Skin of body (tissue), 2 donors: Measurements from ENCODE around the gene GET4. TPM values are rescaled to one million over a fixed set of nuclear protein-coding genes. Genes with fewer than 3 reads are reported as not detected.

Experiments
- DNase-seq: peaks from one replicate; lab custom pipeline; 2025; lab: John Stamatoyannopoulos, UW
- total RNA-seq: library from RNA; depleted of rRNA; stranded (reverse); fragments of >200 nt; gene quantifications from one replicate; pipeline ENCODE4 v1.2.3, GENCODE V29; 2014

The GET4 gene
- total RNA-seq, 1 donor from 2014 or later: 23.7 TPM

DNA sequence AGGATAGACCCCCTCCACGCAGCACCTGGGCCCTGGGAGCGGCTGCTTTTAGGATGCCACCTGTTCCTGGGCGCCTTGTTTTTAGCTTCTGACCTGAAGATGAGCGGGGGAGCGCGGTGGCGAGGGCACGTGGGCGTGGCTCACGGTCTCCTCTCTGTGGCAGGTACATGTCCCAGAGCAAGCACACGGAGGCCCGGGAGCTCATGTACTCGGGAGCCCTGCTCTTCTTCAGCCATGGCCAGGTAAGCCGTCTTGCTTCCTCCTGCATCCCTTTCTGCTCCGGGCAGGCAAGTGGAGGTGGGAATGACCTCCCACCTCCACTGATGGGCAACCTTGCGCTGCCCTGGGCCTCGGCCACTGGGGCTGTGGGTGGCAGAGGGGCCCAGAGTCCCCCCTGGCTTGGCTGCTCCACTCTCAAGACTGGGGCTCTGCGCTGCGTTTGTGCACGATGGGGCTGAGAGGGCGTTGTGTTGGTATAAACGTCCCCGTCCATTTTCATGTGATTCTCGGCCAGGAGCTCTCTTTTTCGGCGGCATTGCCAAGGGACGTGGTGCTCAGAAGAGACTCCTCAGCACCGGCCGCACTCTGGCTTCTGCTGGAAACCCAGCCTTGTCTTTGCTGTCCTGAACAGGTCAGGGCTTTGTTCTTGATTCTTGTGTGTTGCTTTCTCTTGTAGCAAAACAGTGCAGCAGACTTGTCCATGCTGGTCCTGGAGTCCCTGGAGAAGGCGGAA is 9.7 kb downstream of the GET4 start:
- DNase-seq: no peak

DNA sequence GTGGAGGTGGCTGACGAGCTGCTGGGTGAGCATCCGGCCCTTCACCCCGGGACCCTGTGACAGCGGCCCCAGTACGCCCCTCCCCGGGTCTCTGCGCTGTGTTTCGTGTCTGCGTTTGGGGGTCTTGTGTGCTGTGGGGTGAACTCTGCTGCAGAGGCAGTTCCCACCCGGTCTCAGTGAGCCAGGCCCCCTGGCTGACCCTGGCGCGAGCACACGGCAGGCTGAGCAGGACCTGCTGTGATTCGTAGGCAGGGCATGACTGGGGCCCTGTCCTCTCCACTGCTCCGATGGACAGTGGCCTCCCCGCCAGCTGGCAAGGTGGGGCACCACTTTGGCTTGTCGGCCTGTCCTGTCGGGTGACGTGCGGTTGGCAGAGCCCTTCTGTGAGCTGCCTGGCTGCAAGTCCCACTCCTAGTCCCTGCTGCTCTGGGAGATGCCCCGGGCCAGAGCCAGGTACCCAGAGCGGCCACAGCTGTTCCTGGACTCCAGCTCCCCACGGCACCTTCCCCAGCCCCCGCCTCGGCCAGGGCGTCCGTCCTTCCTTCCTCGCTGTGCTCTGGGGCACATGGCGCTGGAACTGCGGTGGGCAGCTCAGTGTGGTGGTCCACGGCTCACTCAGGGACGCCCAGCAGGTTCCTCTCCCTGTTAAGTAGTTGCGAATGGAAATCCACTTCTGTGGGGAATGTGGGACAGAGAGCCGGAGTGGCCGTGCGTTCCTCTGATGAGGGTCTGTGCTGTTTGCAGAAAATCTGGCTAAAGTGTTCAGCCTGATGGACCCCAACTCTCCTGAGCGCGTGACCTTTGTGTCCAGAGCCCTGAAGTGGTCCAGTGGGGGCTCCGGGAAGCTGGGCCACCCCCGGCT is 10.5 kb downstream of the GET4 start:
- no peak for DNase-seq

- DNase-seq: no peak
These were observed 11.1 kb downstream of the GET4 start for GRCh38 chr7:887488-887820.

DNA sequence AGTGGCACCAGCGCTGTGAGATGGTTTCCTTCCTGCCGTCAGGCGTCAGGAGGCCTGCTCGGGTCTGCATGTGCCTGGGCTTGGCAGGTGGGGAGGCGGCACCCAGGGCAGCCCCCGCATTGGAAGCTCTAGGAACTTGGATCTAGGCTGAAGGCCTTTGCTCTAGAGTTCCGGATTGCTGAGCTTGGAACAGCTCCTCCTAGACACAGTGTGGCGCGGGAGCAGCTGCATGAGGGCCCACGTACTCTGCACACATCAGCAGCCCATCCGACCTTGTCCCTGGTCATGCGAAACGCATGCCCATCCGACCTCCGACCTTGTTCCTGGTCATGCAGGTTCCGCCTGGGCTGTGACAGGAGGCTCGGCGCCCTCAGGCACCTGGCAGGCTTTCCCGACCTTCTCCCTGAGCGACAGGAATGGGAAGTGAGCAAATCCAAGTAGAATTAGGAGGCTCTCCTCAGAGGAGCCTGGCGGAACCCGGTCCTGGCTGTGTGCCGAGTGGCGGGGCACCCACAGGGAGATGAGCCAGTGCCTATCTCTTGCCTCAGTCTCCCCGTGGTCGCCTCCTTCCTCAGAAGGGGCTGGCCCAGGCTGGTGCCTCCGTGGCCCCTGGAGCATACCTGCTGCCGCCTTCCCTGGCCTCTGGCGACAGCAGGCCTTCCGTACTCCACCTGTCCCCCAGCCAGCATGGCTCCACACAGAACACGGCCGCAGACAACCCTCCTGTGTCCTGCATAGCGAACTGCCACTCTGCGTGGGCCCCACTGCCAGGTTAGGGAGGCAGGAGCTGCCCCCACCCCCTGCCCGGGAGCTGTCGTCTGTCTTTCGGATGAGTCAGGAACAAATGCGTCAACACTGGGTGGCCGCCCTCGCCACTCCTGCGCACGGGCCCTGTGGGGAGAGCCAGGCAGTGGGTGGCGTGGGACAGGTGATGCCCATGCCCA is 12.0 kb downstream of the GET4 start:
- no peak for DNase-seq

DNA sequence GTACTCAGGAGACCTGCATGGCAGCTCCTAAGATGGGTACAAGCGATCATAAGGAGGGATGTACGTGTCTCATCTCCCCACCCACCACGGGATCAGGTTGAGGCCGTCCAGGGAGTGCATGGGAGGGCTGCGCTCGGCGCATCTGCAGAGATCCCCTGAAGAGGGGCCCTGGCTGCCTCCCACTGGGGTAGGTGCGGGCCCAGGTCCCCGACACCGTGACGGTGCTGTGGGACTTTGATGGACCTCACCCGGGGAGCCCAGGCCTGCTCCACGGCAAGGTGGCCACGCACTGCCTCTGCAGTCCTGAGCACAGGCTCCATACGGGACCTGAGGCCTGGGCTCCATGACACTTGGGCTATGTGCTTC is 12.7 kb downstream of the GET4 start:
- no peak for DNase-seq

- no peak for DNase-seq
These were observed 13.0 kb downstream of the GET4 start for GRCh38 chr7:889391-889790.

- no peak for DNase-seq
These were observed 14.5 kb downstream of the GET4 start for GRCh38 chr7:890868-891267.

DNA sequence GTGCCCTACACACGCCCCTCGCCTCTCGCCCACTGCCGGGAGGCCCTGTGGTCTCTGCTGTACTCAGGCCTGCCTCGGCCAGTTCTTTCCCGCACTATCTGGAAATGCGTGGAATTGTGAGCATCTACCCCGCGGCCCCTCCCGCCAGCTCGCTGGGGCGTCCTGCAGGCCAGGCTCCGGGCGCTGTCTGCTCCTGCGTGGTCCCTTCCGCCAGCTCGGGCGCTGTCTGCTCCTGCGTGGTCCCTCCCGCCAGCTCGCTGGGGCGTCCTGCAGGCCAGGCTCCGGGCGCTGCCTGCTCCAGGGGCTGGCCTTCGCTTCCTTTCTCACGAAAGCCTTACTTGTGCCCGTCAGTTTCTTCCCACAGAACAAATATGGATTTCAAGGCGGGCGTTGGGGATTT is 14.9 kb downstream of the GET4 start:
- DNase-seq: no peak

- DNase-seq: no peak
These were observed 15.5 kb downstream of the GET4 start for GRCh38 chr7:891805-892204.

DNA sequence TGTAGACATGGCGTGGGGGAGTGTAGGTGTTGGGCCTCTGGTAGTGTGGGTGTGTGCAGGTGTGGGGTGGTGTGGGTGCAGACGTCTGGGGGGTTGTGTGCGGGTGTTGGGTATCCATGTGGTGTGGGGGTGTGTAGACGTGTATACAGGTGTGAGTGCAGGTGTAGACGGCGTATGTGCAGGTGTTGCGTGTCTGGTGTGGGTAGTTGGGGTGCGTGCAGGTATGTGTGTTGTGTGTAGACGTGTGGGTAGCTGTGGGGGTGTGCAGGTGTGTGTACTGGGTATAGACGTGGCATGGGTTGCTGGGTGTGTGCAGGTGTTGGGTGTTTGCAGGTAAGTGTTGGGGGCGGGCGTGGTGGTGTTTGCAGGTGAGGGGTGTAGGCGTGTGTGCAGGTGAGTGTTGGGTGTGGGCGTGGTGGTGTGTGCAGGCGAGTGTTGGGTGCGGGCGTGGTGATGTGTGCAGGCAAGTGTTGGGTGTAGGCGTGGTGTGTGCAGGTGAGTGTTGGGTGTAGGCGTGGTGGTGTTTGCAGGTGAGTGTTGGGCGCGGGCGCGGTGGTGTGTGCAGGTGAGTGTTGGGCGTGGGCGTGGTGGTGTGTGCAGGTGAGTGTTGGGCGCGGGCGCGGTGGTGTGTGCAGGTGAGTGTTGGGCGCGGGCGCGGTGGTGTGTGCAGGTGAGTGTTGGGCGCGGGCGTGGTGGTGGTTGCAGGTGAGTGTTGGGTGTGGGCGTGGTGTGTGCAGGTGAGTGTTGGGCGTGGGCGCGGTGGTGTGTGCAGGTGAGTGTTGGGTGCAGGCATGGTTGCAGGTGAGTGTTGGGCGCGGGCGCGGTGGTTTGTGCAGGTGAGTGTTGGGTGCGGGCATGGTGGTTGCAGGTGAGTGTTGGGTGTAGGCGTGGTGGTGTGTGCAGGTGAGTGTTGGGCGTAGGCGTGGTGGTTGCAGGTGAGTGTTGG is 16.6 kb downstream of the GET4 start:
- DNase-seq: no peak

DNA sequence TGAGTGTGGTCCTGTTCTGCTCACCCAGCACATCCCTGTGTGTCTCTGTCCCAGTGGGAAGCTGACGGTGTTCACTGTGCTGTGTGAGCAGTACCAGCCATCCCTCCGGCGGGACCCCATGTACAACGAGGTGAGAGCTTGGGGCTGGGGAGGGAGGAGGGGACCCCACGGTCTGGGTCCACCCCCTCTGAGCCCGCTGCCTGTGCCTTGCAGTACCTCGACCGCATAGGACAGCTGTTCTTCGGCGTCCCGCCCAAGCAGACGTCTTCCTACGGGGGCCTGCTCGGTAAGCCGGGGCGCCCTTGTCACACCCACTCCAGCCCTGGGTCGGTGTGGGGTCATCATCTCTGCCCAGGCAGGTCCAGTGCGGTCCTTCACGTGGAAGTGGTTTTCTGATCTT is 17.3 kb downstream of the GET4 start:
- no peak for DNase-seq

DNA sequence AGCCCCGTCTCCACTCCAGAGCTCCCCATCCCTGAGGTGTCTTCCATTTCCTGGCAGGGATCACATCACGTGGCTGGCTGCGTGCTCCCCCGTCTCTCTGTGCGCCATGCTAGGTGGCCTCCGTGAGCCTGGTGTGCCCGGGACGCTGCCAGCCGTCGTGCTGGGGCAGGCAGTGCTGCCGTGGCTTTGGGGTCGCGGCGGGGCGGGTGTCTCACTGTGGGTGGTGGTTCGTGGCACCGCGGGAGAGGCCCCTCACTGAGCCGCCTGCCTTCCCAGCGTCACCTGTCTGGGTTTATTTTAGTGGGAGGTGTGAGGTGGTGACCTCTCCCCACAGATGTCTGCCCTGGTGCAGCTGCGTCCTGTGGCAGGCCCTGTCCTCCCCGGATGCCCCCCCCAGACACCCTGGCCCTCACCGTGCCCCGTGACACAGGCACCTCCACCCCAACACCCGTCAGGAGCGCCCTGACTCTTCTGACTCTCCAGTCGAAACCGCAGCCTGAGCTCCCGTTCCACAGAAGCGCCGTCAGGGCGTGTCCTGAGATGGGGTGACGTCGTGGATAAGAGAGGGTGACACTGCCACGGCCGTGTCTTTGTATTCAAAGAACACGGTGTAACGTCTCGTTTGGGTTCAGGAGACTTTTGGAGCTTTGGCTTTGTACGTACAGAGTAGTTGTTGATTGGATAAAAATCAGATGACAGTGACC is 18.0 kb downstream of the GET4 start:
- no peak for DNase-seq

DNA sequence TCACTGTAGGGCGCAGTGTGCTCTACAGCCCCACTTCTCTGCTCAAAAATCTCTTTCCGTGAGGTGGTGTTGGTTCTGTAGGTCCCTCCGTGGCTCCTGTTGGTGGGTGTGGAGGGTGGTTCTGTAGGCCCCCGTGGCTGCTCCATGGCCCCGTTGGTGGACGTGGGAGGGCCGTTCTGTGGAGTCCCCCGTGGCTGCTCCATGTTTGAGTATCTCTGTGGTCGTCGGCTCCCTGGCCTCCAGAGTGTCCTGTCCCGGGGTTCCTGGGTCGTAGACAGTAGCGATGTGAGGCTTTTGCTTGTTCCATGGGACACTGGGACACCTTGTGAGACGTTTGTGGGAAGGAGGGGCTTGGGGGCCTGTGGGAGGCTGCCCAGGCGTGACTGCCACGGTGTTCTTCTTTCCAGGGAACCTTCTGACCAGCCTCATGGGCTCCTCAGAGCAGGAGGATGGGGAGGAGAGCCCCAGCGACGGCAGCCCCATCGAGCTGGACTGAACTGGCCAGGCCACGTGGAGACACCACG is 18.6 kb downstream of the GET4 start:
- no peak for DNase-seq

- no peak for DNase-seq
These were observed 19.2 kb downstream of the GET4 start for GRCh38 chr7:895451-896052.

DNA sequence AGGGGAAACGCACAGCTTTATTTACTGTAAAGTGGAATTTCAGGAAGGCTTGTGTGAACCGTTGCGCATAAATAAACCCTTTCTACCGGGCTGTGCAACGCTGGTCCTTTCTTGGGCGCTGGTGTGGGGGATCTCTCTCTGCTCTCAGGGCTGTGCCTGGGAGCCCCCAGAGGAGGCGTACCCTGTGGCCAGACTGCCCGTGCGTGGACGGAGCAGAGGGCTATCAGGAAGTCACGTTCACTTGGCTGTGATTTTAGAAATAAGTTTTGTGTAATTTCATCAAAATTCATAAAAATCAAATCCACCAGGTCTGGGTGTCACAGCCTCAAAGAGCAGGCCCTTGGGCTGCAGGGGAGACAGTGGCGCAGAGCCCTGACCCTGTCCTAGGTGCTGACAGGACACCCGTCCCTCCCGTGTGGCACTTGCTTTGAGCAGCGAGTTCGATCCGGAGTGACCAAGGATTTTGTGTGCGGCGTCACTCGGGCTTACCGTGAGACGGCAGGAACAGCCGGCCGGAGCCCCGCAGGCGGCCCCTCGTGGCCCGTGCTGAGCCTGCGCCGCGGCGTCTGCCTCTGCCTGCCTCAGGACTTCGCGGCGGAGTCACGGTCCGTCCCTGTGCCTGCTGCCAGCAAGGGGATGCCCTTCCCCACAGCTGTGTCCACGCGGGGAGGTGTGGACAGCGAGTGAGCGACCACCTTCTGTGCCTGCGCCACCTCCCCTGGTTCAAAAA is 20.2 kb downstream of the GET4 start:
- DNase-seq: no peak

GRCh38 chr7:897086-897485 is 20.7 kb downstream of the GET4 start:
- no peak for DNase-seq

DNA sequence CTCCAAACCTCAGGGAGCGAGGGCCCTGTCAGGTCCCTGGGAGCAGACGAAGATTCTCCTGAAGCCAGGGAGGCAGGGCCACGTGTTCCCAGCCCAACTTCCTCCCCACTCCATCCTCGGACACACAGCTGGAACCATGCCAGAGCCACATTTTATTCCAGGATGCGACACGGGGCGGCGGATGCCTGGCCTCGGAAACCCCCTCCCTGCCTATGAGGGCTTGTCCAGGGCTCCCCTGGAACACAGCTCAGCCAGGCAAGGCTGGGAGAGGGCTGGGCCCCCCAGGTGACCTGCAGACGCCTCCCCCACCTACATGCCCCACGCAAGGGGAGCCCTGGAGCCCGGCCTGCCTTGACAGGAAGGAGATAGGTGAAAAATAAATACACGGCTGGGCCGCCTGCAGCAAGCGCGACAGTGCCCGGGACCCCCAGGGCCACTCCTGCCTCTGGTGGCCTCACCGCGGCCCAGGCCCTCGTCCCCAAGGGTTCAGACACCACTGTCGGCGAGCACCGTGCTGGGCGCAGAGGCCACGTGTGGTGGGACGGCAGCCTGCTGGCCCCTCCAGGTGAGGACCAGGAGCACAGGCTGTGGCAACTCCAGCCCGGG is 21.5 kb downstream of the GET4 start:
- DNase-seq: no peak

GRCh38 chr7:898460-898854 is 22.1 kb downstream of the GET4 start:
- DNase-seq: no peak
